G401.6 (cell line): ENCODE data around the gene LUM.

Experiments used
- FAIRE-seq: peaks from 2 replicates; lab custom pipeline; 2012; peaks lifted over from hg19 to GRCh38; lab: Jason Lieb, UNC

Gene LUM

GRCh38 chr12:91111366-91112325 is at the start of gene LUM:
TSS of gene LUM (minus strand) at chr12:91111494. CDS start at chr12:91108979, 2,515 bp downstream.
- FAIRE-seq, result no peak

- no peak for FAIRE-seq
These were observed 49.7 kb upstream of the LUM start for GRCh38 chr12:91161009-91161408.

- FAIRE-seq, result no peak
These were observed 44.7 kb upstream of the LUM start for GRCh38 chr12:91155990-91156389.

- no peak for FAIRE-seq
These were observed 42.8 kb upstream of the LUM start for GRCh38 chr12:91154131-91154530.

GRCh38 chr12:91144053-91144452 is 32.8 kb upstream of the LUM start:
- no peak for FAIRE-seq

GRCh38 chr12:91143206-91143605 is 31.9 kb upstream of the LUM start:
- no peak for FAIRE-seq

GRCh38 chr12:91142221-91142631 is 30.9 kb upstream of the LUM start:
- FAIRE-seq, result no peak

GRCh38 chr12:91140026-91140931 is 29.0 kb upstream of the LUM start:
- no peak for FAIRE-seq

GRCh38 chr12:91139286-91139685 is 28.0 kb upstream of the LUM start:
- no peak for FAIRE-seq

- no peak for FAIRE-seq
These were observed 27.1 kb upstream of the LUM start for GRCh38 chr12:91138337-91138920.

GRCh38 chr12:91133871-91134270 is 22.6 kb upstream of the LUM start:
- no peak for FAIRE-seq

- no peak for FAIRE-seq
These were observed 18.5 kb upstream of the LUM start for GRCh38 chr12:91129662-91130362.

- FAIRE-seq, result no peak
These were observed 16.5 kb upstream of the LUM start for GRCh38 chr12:91127751-91128150.

GRCh38 chr12:91127306-91127705 is 16.0 kb upstream of the LUM start:
- FAIRE-seq, result no peak

- FAIRE-seq, result no peak
These were observed 15.2 kb upstream of the LUM start for GRCh38 chr12:91126516-91126915.

GRCh38 chr12:91123236-91123916 is 12.1 kb upstream of the LUM start:
- no peak for FAIRE-seq

GRCh38 chr12:91120781-91121180 is 9.5 kb upstream of the LUM start:
- FAIRE-seq, result no peak

- FAIRE-seq, result no peak
These were observed 7.8 kb upstream of the LUM start for GRCh38 chr12:91119089-91119488.

- FAIRE-seq, result no peak
These were observed 2.3 kb upstream of the LUM start for GRCh38 chr12:91113621-91114020.

- no peak for FAIRE-seq
These were observed 876 bp downstream of the LUM start for GRCh38 chr12:91110311-91110924.
